ENCODE results near the gene KIF26B.

- TF ChIP-seq CTCF (IDR thresholded peaks at IDR 0.05; ENCODE audit: borderline replicate concordance, extremely low read depth, low read length, poor library complexity, severe bottlenecking) = no peak
- TF ChIP-seq EZH2 (IDR thresholded peaks at IDR 0.05; ENCODE audit: borderline replicate concordance, low read depth, low read length, severe bottlenecking) = no peak
Measured at GRCh38 chr1:245704765-245705164, 550.0 kb downstream of the KIF26B start.

Data from DND-41 (cell line).